Measurements from ENCODE around the gene OR8B4.
"Not testable (repeated sequence)": the region's sequence is repeated elsewhere in the genome, so short reads cannot be mapped to it uniquely, and the experiment has no call there.

OR8B4 gene

DNA sequence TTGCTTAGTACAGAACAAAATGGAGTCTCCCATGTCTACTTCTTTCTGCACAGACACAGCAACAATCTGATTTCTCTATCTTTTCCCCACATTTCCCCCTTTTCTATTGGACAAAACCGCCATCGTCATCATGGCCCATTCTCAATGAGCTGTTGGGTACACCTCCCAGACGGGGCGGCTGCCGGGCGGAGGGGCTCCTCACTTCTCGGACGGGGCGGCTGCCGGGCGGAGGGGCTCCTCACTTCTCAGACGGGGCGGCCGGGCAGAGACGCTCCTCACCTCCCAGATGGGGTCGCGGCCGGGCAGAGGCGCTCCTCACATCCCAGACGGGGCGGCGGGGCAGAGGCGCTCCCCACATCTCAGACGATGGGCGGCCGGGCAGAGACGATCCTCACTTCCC, 21.5 kb downstream of the OR8B4 start:
- not testable (repeated sequence) for DNase-seq

DNA sequence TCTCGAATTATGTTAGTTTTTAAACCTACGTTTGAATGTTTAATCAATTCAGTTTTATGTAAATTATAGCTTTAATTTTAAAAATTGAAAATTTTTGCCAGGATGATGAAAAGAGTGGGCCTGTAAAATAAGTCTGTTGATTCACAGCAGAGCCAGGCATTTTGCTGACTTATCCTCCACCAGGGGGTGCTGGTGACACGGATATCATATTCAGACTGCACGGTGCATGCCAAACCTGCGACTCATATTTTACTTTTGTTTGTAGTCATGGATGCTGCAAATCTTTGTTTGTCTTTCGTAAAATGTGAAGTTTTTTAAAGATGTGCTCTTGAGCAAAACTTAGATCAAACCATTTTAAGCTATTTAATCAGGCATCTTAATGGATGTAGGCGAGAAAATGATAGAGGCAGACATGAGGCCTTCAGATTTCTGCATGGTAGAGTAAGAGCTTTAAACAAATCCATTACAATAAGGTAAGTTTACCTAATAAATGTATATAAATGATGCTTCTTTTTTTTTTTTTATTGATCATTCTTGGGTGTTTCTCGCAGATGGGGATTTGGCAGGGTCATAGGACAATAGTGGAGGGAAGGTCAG, 22.2 kb downstream of the OR8B4 start:
- DNase-seq, result no peak

DNA sequence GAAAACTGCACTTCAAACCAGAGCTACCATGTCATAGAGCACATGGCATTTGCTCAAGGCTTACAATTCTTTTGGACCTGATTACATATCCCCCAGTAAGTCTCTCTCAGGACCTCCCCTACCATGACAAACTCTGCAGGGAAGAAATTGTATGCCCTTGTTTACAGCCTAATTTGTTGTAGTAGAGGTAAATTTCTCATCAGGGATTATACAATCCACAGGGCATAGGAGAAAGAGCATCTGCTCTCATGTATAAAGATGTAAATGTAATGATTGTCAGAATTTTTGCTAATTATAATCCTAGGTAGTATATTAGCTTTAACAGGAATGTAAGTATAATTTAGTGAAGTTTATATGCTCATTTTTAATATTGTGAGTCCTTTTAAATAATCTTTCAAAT, 25.7 kb downstream of the OR8B4 start, which contains the start of gene OR8B3:
OR8B3 (minus strand) TSS at position 101 of the 400 bp plus-strand sequence. CDS start 1,673 bp downstream, outside the sequence.
- DNase-seq, result no peak

DNA sequence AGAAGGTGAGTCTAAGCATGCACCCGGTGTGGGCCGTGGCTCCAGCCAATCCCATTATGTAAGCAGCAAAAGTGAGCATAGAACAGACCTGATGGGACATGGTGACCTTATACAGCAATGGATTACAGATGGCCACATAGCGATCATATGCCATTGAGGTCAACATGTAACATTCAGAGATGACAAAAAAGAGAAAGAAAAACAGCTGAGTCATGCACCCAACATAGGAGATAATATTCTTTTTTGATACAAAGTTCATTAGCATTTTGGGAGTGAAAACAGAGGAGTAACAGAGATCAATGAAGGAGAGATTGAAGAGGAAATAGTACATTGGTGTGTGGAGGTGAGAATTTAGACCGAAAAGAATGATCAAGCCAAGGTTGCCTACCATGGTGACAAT, 27.8 kb downstream of the OR8B4 start:
- not testable (repeated sequence) for DNase-seq

DNA sequence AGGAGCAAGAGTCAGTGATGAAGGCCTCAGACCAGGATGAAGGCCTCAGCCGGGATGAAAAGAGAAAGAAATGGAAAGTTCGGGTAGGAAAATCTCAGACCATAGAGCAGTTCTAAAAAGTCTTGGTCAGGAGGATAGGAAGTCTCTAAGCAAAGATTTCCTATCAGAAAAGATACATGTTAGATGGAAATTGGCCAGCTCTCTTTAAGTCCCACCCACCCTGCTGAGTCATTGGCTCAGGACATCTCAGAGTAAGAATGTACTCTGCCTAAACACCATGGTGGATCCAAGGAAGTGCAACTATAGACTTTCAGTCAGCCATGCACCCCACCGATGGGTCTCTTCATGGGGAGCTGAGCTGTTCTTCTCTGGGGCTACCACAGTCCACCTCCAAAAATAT, 30.3 kb downstream of the OR8B4 start:
- DNase-seq, result no peak

DNA sequence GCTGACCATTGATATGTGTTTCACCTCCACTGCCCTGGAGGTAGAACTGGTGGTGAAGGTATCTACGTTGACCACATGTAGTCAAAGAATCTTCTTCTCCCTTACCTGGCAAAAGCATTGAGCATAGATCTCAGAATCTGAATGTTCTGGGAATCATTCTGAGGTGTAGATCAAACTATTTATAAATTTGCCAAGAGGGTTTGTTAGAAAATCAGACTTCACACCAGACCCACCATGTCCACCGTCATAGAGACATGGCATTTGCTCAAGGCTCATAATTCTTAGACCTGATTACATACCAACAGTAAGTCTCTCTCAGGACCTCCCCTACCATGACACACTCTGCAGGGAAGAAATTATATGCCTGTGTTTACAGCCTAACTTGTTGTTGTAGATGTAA, 40.3 kb downstream of the OR8B4 start, which contains the start of gene OR8B2:
OR8B2 (minus strand) TSS at position 101 of the 400 bp plus-strand sequence. CDS start 1,156 bp downstream, outside the sequence.
- no peak for DNase-seq

DNA sequence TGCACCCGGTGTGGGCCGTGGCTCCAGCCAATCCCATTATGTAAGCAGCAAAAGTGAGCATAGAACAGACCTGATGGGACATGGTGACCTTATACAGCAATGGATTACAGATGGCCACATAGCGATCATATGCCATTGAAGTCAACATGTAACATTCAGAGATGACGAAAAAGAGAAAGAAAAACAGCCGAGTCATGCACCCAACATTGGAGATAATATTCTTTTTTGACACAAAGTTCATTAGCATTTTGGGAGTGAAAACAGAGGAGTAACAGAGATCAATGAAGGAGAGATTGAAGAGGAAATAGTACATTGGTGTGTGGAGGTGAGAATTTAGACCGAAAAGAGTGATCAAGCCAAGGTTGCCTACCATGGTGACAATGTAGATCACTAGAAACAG, 41.8 kb downstream of the OR8B4 start:
- DNase-seq, result not testable (repeated sequence)

DNA sequence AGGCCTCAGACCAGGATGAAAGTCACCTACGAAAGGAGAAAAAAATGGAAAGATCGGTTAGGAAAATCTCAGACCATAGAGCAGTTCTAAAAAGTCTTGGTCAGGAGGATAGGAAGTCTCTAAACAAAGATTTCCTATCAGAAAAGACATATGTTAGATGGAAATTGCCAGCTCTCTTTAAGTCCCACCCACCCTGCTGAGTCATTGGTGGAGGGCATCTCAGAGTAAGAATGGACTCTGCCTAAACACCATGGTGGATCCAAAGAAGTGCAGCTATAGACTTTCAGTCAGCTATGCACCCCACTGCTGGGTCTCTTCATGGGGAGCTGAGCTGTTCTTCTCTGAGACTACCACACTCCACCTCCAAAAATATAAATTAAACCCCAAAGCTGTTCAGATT, 44.1 kb downstream of the OR8B4 start:
- DNase-seq, result no peak

DNA sequence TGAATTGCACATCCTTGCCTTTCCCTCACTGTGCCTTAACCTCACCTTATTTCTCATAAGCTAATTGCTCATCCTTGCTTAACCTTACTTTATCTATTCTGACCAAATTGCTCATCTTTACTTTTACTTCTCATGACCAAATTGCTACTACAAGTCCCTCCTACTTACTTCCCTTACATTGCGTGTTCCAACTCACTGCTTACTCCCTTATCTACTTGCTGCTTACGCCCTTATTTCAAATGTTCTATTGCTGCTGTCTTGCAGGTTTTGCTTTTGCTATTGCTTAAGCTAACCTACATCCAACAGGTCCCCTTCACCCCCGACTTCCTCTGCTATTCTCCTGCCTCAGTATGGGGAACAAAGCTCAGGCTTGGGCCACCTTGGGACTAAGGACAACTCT, 48.4 kb downstream of the OR8B4 start:
- DNase-seq, result no peak
